Progenitor cell of endocrine pancreas (in vitro differentiated cells): Measurements from ENCODE around the gene HERC4. TPM values are rescaled to one million over a fixed set of nuclear protein-coding genes. Genes with fewer than 3 reads are reported as not detected.

Source experiments
- DNase-seq: peaks from one replicate; pipeline ENCODE4 v3.0.0; 2021; ENCODE audit warnings: low spot score; ENCODE audit not compliant: unreplicated experiment
- H3K27ac Mint-ChIP-seq: 2 replicates; pipeline ENCODE4 v1.8.0; 2021; ENCODE audit warnings: mild to moderate bottlenecking, moderate library complexity, mixed read lengths
- H3K27me3 Mint-ChIP-seq: 2 replicates; pipeline ENCODE4 v1.8.0; 2021; ENCODE audit warnings: mixed read lengths
- H3K36me3 Mint-ChIP-seq: 2 replicates; pipeline ENCODE4 v1.8.0; 2022; ENCODE audit warnings: mixed read lengths; ENCODE audit not compliant: insufficient read depth
- H3K4me1 Mint-ChIP-seq: 2 replicates; pipeline ENCODE4 v1.8.0; 2021; ENCODE audit warnings: low read depth, mixed read lengths
- H3K4me3 Mint-ChIP-seq: 2 replicates; pipeline ENCODE4 v1.8.0; 2021; ENCODE audit warnings: low read depth, mild to moderate bottlenecking, moderate library complexity, mixed read lengths
- H3K9me3 Mint-ChIP-seq: 2 replicates; pipeline ENCODE4 v1.8.0; 2021; ENCODE audit warnings: low read depth, mixed read lengths
- CTCF ChIP-seq: fragments of 200-600 bp; sonication (generic); IDR thresholded peaks from one replicate; pipeline ENCODE4 v1.5.0; 2021; ENCODE audit warnings: antibody characterized with exemption, mild to moderate bottlenecking; ENCODE audit not compliant: unreplicated experiment
- total RNA-seq: library from RNA; stranded (reverse); gene quantifications from 2 replicates; pipeline ENCODE4 v1.2.1, GENCODE V29; 2021

HERC4 gene
- total RNA-seq, 1 donor from 2014 or later, result 62.1 TPM

GRCh38 chr10:67926951-67927350 lies 148.1 kb downstream of the HERC4 start:
- Mint-ChIP-seq H3K4me3 (no peak overlapping the region), H3K9me3 (no peaks in the 10 kb centered on the region), H3K4me1 (no peaks in the 10 kb centered on the region), H3K27ac (no peak overlapping the region), H3K27me3 (no peaks in the 10 kb centered on the region), H3K36me3 (peaks cover 10% of the 10 kb centered on the region)
- no peak for TF ChIP-seq CTCF
- DNase-seq, result no peak

- no peak overlapping the region for H3K4me3 Mint-ChIP-seq
- H3K36me3 Mint-ChIP-seq, result peaks cover 9% of the 10 kb centered on the region
- DNase-seq, result no peak
- no peaks in the 10 kb centered on the region for H3K9me3 Mint-ChIP-seq
- TF ChIP-seq CTCF, result no peak
- H3K27ac Mint-ChIP-seq, result no peak overlapping the region
- no peaks in the 10 kb centered on the region for H3K4me1 Mint-ChIP-seq
- no peaks in the 10 kb centered on the region for H3K27me3 Mint-ChIP-seq
Observed at GRCh38 chr10:67925449-67926005, 149.6 kb downstream of the HERC4 start.

GRCh38 chr10:67924136-67924535 lies 150.9 kb downstream of the HERC4 start:
- Mint-ChIP-seq H3K9me3 (no peaks in the 10 kb centered on the region), H3K4me1 (no peaks in the 10 kb centered on the region), H3K36me3 (peaks cover 6% of the 10 kb centered on the region), H3K4me3 (no peak overlapping the region), H3K27ac (no peak overlapping the region), H3K27me3 (no peaks in the 10 kb centered on the region)
- no peak for TF ChIP-seq CTCF
- no peak for DNase-seq

GRCh38 chr10:67923551-67923950 lies 151.5 kb downstream of the HERC4 start:
- DNase-seq, result no peak
- H3K27ac Mint-ChIP-seq, result no peak overlapping the region
- H3K27me3 Mint-ChIP-seq, result no peaks in the 10 kb centered on the region
- H3K4me3 Mint-ChIP-seq, result no peak overlapping the region
- H3K4me1 Mint-ChIP-seq, result no peaks in the 10 kb centered on the region
- no peak for TF ChIP-seq CTCF
- H3K36me3 Mint-ChIP-seq, result peaks cover 7% of the 10 kb centered on the region
- H3K9me3 Mint-ChIP-seq, result no peaks in the 10 kb centered on the region

GRCh38 chr10:67921065-67921464 lies 154.0 kb downstream of the HERC4 start:
- no peaks in the 10 kb centered on the region for H3K9me3 Mint-ChIP-seq
- H3K27ac Mint-ChIP-seq, result no peak overlapping the region
- no peak for TF ChIP-seq CTCF
- peaks cover 14% of the 10 kb centered on the region for H3K36me3 Mint-ChIP-seq
- no peak for DNase-seq
- H3K27me3 Mint-ChIP-seq, result no peaks in the 10 kb centered on the region
- H3K4me1 Mint-ChIP-seq, result no peaks in the 10 kb centered on the region
- no peak overlapping the region for H3K4me3 Mint-ChIP-seq
